Neural crest cell (in vitro differentiated cells): ENCODE data around the gene DLX1. TPM values are rescaled to one million over a fixed set of nuclear protein-coding genes. Genes with fewer than 3 reads are reported as not detected.

Experiments used
- DNase-seq: peaks from one replicate; pipeline ENCODE4 v3.0.0; 2021; ENCODE audit warnings: low read depth, mixed read lengths, low spot score
- H3K27ac Mint-ChIP-seq: one replicate; pipeline ENCODE4 v1.8.0; 2021; ENCODE audit warnings: mild to moderate bottlenecking, mixed read lengths; ENCODE audit not compliant: unreplicated experiment
- H3K27me3 Mint-ChIP-seq: 2 replicates; pipeline ENCODE4 v1.8.0; 2021; ENCODE audit warnings: low read depth, mild to moderate bottlenecking, mixed read lengths
- H3K36me3 Mint-ChIP-seq: 2 replicates; pipeline ENCODE4 v1.8.0; 2021; ENCODE audit warnings: low read depth, mild to moderate bottlenecking, mixed read lengths
- H3K4me1 Mint-ChIP-seq: 2 replicates; pipeline ENCODE4 v1.8.0; 2021; ENCODE audit warnings: mixed read lengths
- H3K4me3 Mint-ChIP-seq: one replicate; pipeline ENCODE4 v1.8.0; 2021; ENCODE audit warnings: mild to moderate bottlenecking, mixed read lengths
- H3K9me3 Mint-ChIP-seq: 2 replicates; pipeline ENCODE4 v1.8.0; 2021; ENCODE audit warnings: mixed read lengths
- CTCF ChIP-seq: fragments of 200-600 bp; sonication (generic); conservative IDR thresholded peaks from 2 replicates; pipeline ENCODE4 v1.5.0; 2021; ENCODE audit warnings: antibody characterized with exemption, mild to moderate bottlenecking
- total RNA-seq: library from RNA; stranded (reverse); gene quantifications from 2 replicates; pipeline ENCODE4 v1.2.1, GENCODE V29; 2021

The DLX1 gene
- total RNA-seq, 1 donor from 2014 or later: 48.9 TPM

GRCh38 chr2:172046080-172046678, 39.1 kb upstream of the DLX1 start:
- no peaks in the 10 kb centered on the region for H3K36me3 Mint-ChIP-seq
- no peak for DNase-seq
- no peak overlapping the region for H3K4me3 Mint-ChIP-seq
- TF ChIP-seq CTCF: no peak
- H3K27me3 Mint-ChIP-seq: no peaks in the 10 kb centered on the region
- H3K4me1 Mint-ChIP-seq: peaks cover 32% of the 10 kb centered on the region
- no peak overlapping the region for H3K27ac Mint-ChIP-seq
- no peaks in the 10 kb centered on the region for H3K9me3 Mint-ChIP-seq

- no peak for TF ChIP-seq CTCF
- Mint-ChIP-seq H3K27me3 (no peaks in the 10 kb centered on the region), H3K9me3 (no peaks in the 10 kb centered on the region), H3K27ac (no peak overlapping the region), H3K36me3 (no peaks in the 10 kb centered on the region), H3K4me3 (no peak overlapping the region), H3K4me1 (peaks cover 40% of the 10 kb centered on the region)
- DNase-seq: no peak
These were observed 38.3 kb upstream of the DLX1 start for GRCh38 chr2:172046866-172047565.

- TF ChIP-seq CTCF: no peak
- Mint-ChIP-seq H3K27me3 (no peaks in the 10 kb centered on the region), H3K4me3 (no peak overlapping the region), H3K9me3 (no peaks in the 10 kb centered on the region), H3K27ac (no peak overlapping the region), H3K36me3 (no peaks in the 10 kb centered on the region), H3K4me1 (peaks cover 48% of the 10 kb centered on the region)
- DNase-seq: no peak
These were observed 37.5 kb upstream of the DLX1 start for GRCh38 chr2:172047566-172048507.

GRCh38 chr2:172048508-172049503, 36.5 kb upstream of the DLX1 start:
- no peaks in the 10 kb centered on the region for H3K36me3 Mint-ChIP-seq
- H3K27ac Mint-ChIP-seq: no peak overlapping the region
- H3K4me1 Mint-ChIP-seq: peaks cover 56% of the 10 kb centered on the region
- TF ChIP-seq CTCF: no peak
- no peak for DNase-seq
- H3K27me3 Mint-ChIP-seq: no peaks in the 10 kb centered on the region
- H3K4me3 Mint-ChIP-seq: no peak overlapping the region
- no peaks in the 10 kb centered on the region for H3K9me3 Mint-ChIP-seq
